ENCODE results near the gene DENND1A.

DENND1A gene

DNA sequence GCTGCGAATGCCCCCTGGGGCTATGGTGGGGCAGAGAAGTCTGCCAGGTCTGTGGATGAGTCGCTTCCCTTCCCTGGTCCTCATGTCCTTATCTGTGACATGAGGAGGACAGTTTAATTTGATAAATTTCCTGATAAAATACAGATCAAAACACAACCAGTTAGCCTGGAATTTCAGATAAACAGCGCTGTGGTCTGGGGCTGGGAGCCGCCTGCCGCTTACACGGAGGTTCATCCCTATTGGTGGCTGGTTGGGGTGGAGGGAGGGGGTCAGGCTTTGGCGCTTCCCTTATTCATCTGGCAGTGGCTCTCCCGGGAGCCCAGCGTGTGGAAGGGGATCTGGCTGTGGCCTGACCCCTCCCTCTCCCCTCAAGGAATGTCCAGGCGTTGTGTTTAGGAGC is 556.0 kb downstream of the DENND1A start:
- DNase-seq (ENCODE audit: low read depth in 2 of 2) = no peak

DNA sequence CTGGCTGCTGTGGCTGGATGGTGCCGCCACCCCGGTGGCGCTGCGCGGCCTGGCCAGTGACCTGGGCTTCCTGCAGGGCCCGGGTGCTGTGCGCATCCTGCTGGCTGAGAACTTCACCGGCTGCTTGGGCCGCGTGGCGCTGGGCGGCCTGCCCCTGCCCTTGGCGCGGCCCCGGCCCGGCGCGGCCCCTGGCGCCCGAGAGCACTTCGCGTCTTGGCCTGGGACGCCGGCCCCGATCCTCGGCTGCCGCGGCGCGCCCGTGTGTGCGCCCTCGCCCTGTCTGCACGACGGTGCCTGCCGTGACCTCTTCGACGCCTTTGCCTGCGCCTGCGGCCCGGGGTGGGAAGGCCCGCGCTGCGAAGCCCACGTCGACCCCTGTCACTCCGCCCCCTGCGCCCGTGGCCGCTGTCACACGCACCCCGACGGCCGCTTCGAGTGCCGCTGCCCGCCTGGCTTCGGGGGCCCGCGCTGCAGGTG is 556.4 kb downstream of the DENND1A start:
- DNase-seq (ENCODE audit: low read depth in 2 of 2) = no peak

DNA sequence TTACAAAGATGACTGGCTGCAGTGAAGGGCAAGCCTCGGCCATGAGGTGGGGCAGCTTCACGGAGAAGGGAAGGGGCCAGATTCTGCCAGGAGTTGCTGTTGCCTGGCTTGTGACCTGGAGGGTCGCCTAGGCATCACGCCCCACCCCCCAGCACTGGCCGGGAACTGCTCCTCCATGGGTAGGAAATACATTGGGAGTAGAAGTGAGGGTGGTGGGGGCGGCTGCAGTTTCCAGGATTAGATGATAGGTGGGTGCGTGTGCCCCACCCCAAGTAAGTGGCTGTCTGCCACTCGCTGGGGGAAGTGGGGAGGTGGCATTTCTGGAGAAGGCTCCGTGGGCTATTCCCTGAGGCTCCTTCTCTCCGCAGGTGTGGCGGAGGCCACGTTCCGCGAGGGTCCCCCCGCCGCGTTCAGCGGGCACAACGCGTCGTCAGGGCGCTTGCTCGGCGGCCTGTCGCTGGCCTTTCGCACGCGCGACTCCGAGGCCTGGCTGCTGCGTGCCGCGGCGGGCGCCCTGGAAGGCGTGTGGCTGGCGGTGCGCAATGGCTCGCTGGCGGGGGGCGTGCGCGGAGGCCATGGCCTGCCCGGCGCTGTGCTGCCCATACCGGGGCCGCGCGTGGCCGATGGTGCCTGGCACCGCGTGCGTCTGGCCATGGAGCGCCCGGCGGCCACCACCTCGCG is 557.0 kb downstream of the DENND1A start:
- DNase-seq (ENCODE audit: low read depth in 2 of 2) = no peak

DNA sequence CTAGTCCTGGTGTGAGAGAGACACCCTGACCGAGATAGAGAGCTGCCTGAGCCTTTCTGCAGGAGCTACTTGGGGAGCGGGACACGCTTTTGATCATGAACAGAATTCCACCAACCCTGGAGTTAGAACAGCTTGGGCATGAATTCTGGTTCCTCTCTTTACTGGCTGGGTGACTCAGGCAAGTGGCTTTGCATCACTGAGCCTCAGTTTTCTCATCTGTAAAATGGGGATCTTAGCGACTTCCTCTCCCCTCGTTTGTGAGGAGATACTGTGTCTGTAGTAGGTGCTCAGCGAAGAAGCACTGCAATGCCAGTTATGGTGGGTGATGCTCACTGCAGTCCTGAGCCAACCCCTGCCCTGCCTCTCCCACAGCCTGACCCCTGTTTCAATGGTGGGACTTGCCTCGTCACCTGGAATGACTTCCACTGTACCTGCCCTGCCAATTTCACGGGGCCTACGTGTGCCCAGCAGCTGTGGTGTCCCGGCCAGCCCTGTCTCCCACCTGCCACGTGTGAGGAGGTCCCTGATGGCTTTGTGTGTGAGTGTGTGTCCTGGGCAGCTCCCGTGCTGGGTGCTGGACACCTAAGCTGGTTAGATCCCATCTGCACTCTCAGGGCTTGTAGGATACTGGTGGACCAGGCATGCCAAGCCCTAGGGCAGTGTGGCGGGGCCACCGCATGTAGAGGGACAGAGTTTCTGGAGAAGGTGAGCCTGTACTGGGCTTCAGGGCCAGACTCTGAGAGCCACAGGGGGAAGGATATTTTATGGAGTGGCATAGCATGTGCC is 557.9 kb downstream of the DENND1A start:
- DNase-seq (ENCODE audit: low read depth in 2 of 2) = no peak

DNA sequence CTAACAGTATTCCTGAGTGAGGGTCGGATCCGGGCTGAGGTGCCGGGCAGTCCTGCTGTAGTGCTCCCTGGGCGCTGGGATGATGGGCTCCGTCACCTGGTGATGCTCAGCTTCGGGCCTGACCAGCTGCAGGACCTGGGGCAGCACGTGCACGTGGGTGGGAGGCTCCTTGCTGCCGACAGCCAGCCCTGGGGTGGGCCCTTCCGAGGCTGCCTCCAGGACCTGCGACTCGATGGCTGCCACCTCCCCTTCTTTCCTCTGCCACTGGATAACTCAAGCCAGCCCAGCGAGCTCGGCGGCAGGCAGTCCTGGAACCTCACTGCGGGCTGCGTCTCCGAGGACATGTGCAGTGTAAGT is 558.7 kb downstream of the DENND1A start:
- DNase-seq (ENCODE audit: low read depth in 2 of 2) = no peak

DNA sequence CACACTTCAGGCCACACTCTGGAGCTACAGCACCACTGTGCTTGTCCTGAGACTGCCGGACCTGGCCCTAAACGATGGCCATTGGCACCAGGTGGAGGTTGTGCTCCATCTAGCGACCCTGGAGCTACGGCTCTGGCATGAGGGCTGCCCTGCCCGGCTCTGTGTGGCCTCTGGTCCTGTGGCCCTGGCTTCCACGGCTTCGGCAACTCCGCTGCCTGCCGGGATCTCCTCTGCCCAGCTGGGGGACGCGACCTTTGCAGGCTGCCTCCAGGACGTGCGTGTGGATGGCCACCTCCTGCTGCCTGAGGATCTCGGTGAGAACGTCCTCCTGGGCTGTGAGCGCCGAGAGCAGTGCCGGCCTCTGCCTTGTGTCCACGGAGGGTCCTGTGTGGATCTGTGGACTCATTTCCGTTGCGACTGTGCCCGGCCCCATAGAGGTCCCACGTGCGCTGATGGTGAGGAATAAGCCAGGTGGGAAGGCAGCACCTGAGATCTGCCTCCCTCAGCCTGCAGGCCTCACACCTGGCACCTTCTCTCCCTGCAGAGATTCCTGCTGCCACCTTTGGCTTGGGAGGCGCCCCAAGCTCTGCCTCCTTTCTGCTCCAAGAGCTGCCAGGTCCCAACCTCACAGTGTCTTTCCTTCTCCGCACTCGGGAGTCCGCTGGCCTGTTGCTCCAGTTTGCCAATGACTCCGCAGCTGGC is 559.2 kb downstream of the DENND1A start:
- DNase-seq (ENCODE audit: low read depth in 2 of 2) = no peak

DNA sequence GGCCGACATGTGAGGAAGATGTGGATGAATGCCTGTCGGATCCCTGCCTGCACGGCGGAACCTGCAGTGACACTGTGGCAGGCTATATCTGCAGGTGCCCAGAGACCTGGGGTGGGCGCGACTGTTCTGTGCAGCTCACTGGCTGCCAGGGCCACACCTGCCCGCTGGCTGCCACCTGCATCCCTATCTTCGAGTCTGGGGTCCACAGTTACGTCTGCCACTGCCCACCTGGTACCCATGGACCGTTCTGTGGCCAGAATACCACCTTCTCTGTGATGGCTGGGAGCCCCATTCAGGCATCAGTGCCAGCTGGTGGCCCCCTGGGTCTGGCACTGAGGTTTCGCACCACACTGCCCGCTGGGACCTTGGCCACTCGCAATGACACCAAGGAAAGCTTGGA is 559.8 kb downstream of the DENND1A start:
- DNase-seq (ENCODE audit: low read depth in 2 of 2) = no peak

DNA sequence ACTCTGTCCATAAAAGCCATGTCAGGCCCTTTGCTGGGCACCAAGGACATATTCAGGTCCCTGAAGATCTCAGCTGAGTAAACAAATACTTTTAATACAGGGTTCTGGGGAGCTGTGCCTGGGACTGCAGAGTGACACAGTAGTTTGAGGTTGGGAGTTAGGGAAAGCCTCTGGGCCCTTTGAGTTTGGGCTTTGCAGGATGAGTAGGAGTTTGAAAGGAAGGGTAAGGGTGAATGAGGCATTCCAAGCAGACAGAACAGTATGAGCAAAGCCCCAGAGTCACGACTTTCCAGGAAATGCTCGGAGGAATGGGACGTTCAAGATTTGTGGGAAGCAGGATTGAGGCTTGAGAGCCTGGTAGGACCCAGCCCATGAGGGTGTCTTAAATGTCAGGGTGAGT is 560.6 kb downstream of the DENND1A start:
- no peak for DNase-seq (ENCODE audit: low read depth in 2 of 2)

DNA sequence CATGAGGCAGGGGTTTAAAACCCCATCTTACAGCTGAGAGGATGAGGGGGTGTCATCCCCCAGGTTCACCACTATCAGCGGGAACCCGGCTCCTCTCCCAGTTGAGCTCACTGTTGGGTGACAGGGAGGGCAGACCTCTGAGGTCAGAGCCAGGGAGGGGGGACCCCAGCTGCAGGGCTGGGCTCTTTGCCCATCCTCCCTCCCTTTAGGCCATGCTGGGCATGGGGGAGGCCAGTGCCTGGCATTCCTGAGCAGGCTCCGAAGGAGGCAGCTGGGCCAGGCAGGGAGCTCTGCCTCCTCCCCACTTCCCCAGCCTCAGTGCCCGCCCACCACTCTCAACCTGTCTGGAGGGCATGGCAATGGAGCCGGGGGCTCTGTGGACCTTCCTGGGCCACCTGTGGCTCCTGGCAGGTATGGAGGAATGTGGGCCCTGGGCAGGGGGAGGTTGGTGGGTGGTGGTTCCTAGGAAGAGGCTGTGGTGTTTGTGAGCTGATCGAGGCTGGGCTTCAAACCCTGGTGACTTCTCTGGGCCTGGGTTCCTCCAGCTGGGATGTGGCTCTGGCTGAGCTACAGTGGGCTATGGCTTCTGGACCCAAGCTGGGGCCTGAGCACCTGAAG is 561.3 kb downstream of the DENND1A start:
- no peak for DNase-seq (ENCODE audit: low read depth in 2 of 2)

DNA sequence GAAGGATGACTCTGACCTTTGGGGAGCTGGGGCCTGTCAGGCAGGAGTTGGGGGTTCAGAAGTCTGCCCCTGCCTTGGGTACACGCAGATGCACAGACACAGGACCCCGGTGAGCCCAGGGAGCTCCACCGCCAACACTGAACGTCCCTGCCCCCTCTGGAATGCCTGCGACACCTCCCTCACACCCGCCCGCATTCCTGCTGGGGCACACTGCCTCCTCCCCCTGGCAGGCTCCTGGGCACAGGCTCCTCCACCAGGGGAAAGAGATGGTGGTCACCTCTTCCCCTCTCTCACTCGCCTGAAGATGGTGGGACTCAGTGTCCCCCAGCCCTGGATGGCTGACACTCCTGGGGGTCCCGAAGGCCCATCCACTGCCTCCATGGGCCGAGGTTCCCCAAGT is 561.9 kb downstream of the DENND1A start:
- no peak for DNase-seq (ENCODE audit: low read depth in 2 of 2)

DNA sequence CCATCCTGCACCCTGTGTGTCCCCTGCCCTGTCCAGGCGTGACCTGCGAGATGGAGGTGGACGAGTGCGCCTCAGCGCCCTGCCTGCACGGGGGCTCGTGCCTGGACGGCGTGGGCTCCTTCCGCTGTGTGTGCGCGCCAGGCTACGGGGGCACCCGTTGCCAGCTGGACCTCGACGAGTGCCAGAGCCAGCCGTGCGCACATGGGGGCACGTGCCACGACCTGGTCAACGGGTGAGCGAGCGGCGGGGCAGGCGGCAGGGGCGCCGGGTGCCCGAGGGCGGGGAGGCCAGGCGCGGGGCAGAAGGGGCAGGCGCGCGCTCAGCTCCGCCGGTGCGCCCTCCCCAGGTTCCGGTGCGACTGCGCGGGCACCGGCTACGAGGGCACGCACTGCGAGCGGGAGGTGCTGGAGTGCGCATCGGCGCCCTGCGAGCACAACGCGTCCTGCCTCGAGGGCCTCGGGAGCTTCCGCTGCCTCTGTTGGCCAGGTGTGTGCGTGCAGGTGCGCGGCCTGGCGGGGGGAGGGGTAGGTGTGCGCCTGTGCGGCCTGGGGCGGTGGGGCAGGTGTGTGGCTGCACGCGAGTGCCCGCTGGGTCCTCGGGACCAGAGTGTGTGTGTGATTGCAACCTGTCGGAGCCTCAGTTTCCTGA is 563.9 kb downstream of the DENND1A start:
- DNase-seq (ENCODE audit: low read depth in 2 of 2) = no peak

DNA sequence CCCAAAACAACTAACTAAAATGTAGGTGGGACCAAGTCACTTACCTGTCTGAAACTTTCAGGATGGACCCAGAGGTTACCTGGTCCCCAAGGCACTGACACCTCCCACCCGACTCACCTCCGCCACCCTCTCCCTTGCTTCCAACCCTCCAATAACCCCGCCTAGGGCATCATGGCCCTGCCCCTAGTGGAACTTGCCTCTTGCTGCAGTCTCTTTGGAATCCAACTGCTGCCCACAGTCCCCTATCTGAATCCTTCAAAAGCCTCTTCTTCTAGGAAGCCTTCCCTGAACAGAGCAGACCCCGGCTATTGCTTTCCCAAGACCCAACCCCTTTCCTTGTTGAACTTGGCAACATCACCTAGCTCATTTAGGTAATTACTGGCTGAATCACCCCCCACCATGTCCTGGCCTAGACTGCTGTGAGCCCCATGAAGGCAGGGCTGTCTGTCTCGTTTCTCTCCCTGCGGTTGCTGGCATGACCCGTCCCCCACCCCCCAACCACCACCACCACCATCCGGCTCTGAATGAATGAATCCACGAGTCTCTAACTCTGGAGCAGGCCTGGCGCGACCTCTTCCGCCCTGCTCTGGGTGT is 564.5 kb downstream of the DENND1A start:
- no peak for DNase-seq (ENCODE audit: low read depth in 2 of 2)

DNA sequence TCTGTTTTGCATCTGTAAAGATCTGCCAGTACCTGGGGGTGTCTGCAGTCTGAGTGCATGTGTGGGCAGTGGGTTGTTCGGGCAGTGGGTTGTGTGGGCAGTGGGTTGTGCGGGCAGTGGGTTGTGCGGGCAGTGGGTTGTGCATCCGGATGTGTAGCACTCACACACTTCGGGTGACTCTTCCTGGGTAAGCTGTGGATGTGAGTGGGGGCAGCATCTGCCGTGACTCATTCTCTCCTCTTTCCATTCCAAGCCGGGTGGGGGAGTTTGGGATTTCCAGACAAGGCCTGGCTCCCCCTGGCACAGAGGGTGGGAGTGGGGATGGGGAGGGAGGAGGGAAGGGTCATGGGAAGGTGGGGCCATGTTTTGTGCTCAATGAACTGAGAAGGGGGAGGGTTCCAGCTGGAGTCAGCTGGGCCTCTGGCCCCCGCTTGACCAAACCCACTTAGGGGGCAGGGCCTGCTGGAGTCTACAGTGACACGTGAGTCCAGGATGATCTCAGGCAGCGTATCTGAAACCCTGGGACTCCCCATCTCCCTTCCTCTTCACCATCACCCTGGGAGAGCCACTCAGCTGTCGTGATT is 565.6 kb downstream of the DENND1A start:
- DNase-seq (ENCODE audit: low read depth in 2 of 2) = no peak

DNA sequence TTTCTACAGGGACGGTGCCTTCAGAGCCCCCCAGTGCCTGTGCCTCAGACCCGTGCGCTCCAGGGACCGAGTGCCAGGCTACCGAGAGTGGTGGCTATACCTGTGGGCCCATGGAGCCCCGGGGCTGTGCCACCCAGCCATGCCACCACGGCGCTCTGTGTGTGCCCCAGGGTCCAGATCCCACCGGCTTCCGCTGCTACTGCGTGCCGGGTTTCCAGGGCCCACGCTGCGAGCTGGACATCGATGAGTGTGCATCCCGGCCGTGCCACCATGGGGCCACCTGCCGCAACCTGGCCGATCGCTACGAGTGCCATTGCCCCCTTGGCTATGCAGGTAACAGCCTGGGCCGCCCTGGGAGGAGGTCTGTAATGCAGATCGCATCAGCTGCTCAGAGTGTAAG is 567.1 kb downstream of the DENND1A start:
- no peak for DNase-seq (ENCODE audit: low read depth in 2 of 2)

DNA sequence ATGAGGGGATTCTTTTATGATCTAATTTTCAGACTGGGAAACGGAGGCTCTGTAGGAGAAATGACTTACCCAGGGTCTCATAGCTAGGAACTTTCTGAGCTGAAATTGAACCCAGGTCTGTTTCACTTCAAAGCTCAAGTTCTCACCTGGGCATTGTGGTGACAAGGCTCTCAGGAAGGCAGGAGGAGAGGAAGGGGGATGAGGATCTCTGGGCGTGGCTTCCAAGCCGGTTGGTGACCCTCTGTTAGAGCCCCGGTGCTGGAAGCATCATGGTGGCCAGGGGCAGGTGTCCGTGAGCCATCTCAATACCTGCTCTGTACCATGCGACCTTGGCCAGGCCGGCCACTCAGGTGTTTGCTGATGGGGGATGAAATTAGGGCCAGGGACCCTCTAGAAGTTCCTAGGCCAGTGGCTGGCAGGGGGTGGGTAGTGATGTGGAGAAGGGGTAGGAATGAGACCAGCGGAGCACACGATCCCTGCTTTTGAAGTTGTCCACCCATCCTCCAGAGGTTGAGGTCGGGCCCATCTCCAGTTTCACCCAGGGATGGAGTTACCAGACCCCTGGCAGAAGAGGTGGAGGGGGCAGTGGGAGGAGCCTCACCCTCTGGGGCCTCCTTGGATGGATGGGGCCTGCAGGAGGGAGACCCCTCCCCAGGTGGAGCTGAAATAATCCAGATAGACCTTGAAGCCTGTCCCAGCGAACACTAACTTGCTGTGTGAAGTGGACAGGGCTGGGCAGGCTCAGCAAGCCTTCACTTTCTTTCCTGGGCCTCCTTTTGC is 568.0 kb downstream of the DENND1A start:
- no peak for DNase-seq (ENCODE audit: low read depth in 2 of 2)

DNA sequence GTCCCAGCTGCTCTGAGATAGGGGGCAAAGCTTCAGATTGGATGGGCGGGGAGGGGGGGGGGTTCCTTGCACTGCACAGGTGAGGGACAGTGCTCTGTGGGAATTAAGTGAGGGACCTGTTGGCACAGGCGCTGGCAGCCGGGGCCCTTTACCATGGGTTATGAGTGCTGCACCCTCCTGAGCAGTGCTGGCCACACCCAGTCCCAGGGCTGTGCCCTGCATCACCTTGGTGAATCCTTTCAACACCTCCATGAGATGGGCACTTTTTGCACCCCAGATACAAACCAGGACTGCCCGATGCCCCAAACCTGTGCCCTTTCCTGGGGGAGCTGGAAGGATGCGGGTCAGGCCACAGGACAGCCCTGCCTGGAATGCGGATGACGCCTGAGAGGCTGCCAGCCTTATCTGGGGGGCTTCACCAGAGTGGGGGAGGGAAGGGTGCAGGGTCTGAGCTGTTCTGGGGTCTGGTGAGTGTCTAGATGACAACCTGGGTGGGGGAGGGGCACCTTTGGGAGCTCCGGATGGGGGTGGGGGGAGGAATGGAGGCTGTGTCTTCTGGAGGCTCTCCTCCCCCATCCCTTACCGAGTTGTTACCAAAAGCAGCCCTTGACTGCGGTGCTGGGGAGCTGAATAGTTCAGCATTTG is 568.7 kb downstream of the DENND1A start:
- DNase-seq (ENCODE audit: low read depth in 2 of 2) = no peak

DNA sequence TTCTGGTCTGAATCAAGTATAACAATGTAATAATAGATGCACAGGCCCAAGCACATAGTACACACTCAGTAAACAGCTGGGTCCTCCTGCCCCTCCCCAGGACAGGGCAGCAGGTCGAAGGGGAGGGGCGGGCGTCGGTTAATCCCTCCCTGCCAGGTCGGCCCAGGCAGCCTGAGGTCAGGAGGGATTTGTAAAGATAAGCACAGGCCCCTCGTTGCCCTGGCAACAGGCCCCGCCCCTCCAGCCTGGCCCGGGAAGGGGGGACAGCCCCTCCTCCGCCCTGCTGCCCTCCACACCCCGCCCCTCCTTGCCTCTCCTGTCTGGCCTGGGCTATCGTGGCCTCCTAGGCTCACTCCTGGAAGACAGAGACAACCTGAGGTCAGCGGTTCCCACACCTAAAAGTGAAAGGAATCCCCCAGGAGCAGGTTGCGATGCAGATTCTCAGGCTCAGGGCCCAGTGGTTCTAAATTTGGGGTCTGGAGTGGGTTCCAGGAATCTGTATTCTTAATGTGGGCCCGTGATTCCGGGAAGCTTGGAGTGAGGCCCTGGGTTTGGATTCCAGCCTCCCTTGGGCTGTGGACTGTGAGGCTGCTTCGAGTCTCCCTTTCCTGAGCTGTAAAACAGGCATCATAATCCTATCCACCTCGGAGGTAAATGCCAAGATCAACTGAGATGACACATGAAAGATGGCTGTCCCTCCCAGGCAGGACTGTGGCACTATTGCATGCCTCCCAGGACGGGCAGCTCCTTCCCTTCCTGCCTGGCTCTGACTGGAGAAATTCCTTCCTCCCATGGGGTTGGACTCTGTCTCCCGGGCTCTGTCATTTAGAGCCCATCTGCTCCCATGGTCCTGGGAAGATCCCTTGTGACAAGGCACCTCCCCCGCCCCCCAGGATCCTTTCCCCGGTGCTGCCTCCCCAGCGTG is 569.5 kb downstream of the DENND1A start:
- no peak for DNase-seq (ENCODE audit: low read depth in 2 of 2)

DNA sequence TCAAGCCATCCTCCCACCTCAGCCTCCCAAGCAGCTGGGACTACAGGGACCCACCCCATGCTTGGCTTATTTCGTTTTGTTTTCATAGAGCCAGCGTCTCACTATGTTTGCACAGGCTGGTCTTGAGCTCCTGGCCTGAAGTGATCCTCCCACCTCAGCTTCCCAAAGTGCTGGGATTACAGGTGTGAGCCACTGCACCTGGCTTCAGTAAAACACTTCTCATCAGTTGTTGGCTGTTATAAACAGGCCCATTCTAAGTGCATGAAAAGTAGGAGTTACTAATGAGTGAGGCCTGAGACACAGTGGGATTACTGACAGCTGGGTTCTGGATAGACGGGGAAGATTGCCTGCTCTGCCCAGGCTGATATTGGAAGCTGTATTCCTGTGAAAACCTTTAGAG is 570.4 kb downstream of the DENND1A start:
- no peak for DNase-seq (ENCODE audit: low read depth in 2 of 2)

DNA sequence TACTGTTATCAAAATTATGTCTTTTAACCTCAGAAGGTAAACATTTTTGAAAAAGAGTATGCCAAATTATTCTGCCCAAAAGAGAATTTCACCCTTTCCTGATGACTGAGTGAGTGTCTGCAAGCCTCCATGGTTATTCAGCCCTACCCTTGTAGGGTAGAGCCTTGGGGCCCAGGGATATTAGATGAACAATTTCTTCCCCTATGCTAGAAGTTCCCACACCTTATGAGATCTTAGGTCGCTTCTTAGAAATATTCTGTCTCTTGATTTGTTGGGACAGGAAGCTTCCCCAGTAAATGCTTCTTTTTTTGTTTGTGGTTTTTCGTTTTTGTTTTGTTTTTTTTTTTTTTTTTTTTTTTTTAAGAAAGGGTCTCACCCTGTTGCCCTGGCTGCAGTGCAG is 570.8 kb downstream of the DENND1A start:
- DNase-seq (ENCODE audit: low read depth in 2 of 2) = no peak

All from stimulated activated CD8-positive, alpha-beta memory T cell treated with anti-CD3 and anti-CD28 coated beads, Interleukin-15, amount 100 ng/mL, for 4 hours (primary cell).